Measurements from ENCODE around the gene GPR15.

DNA sequence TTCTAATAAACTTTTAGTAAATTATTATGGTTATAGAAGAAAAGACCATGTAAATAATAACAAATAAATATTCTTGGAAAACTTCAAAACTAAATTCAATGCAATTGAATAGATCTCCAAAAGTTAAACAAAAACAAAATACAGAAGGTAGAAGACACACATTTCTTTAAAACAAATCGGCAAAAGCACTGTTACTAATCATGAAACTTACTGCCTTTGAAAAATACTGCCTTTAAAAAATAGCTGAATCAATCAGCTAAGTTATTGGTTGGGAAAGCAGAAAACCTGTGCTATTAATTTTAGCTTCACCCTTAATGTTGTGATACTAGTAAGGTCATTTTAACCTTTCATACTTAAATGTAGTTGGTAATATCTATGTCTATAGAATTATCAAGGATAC is 3.0 kb downstream of the GPR15 start:
- TF ChIP-seq, protein P1, sequence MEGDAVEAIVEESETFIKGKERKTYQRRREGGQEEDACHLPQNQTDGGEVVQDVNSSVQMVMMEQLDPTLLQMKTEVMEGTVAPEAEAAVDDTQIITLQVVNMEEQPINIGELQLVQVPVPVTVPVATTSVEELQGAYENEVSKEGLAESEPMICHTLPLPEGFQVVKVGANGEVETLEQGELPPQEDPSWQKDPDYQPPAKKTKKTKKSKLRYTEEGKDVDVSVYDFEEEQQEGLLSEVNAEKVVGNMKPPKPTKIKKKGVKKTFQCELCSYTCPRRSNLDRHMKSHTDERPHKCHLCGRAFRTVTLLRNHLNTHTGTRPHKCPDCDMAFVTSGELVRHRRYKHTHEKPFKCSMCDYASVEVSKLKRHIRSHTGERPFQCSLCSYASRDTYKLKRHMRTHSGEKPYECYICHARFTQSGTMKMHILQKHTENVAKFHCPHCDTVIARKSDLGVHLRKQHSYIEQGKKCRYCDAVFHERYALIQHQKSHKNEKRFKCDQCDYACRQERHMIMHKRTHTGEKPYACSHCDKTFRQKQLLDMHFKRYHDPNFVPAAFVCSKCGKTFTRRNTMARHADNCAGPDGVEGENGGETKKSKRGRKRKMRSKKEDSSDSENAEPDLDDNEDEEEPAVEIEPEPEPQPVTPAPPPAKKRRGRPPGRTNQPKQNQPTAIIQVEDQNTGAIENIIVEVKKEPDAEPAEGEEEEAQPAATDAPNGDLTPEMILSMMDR (conservative IDR thresholded peaks at IDR 0.05 in 1 of 2, IDR thresholded peaks at IDR 0.05 in 1 of 2; ENCODE audit: low read depth in 1 of 2, low read length in 2 of 2) = no peak
- no peak for TF ChIP-seq EZH2 (IDR thresholded peaks at IDR 0.05; ENCODE audit: low read length, missing control alignments)

Measured in fibroblast of lung (primary cell).